RPMI7951 (cell line): ENCODE data around the gene CCDC179. TPM values are rescaled to one million over a fixed set of nuclear protein-coding genes. Genes with fewer than 3 reads are reported as not detected.

Experiments used
- DNase-seq: peaks from one replicate; pipeline ENCODE4 v3.0.0-alpha.2; 2012; ENCODE audit warnings: low read depth
- total RNA-seq: library from RNA; depleted of rRNA; stranded (reverse); fragments of >200 nt; shearing (Covaris generic); gene quantifications from 2 replicates; pipeline ENCODE4 v1.2.3, GENCODE V29; 2014; rRNA removed

Gene CCDC179
- total RNA-seq, 1 experiment from 2014 or later: not detected

GRCh38 chr11:22807855-22808570, 52.3 kb downstream of the CCDC179 start:
- no peak for DNase-seq

- no peak for DNase-seq
Observed at GRCh38 chr11:22807391-22807790, 52.9 kb downstream of the CCDC179 start.

DNA sequence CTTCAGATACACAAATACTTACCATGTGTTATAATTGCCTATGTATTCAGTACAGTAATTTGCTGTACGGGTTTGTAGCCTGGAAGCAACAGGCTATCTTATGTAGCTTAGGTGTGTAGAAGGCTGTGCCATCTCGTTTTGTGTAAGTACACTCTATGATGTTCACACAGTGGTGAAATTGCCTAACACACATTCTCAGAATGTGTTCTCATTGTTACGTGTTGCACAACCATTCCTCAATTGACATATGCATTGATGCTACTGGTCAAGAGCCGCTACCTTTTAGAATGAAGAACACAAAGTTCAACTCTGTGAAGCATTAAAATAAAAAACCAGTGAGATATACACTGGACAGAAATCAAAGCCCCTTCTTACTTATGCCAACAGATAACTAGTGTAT, 57.4 kb downstream of the CCDC179 start:
- no peak for DNase-seq

DNA sequence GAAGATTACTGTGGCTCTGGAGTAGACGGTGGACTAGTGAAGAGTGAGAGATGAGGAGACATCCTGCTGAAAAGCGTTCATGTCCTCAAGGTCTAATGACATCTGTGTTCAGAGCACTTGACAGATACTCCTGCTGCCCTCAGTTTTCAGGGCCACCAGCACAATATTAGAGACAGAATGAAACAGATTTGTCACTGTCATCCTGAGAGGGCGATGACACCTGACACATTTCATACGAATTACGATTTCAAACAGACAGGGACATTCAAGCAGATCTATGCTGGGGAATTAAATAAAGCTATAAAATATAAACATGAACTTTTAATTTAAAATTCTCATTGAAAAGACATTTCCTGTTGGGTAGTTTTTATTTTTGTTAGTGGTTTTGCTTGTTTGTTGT, 59.8 kb downstream of the CCDC179 start:
- no peak for DNase-seq

DNA sequence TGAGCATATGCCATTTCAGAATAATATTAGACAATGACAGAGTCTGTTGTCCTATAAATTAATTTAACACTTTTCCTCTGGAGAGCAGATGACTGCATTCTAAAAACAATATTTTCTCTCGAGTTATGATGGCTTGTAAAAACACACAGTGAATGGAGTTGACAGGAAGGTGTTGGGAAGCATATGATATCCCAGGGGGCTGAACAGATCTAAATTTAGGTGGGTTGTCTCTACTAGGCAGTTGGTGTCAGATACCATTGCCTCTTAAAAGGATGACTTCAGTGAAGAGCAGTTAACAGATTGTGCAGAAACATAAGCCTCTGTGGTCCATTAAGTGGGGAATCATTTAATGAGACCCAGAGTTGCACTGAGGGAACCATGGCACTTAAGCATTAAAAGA, 61.4 kb downstream of the CCDC179 start:
- no peak for DNase-seq

- DNase-seq: no peak
Observed at GRCh38 chr11:22797047-22797446, 63.2 kb downstream of the CCDC179 start.

Other genes starting within 250 kb of the CCDC179 start
- 7.3 and 9.5 TPM in 2 replicates for gene FANCF, start 234.7 kb downstream of the CCDC179 start, total RNA-seq
- gene GAS2, start 193.9 kb downstream of the CCDC179 start, total RNA-seq: 1.1 TPM in 1 of 2 replicates, not detected in the other
- gene SVIP, start 30.7 kb downstream of the CCDC179 start, total RNA-seq: 5.9 and 8.8 TPM in 2 replicates